ENCODE measurements around the gene CTAGE8. TPM values are rescaled to one million over a fixed set of nuclear protein-coding genes. Genes with fewer than 3 reads are reported as not detected.
"Not testable (repeated sequence)": the region's sequence is repeated elsewhere in the genome, so short reads cannot be mapped to it uniquely, and the experiment has no call there.

The CTAGE8 gene
- total RNA-seq, 1 donor from 2014 or later = 0.99 TPM

DNA sequence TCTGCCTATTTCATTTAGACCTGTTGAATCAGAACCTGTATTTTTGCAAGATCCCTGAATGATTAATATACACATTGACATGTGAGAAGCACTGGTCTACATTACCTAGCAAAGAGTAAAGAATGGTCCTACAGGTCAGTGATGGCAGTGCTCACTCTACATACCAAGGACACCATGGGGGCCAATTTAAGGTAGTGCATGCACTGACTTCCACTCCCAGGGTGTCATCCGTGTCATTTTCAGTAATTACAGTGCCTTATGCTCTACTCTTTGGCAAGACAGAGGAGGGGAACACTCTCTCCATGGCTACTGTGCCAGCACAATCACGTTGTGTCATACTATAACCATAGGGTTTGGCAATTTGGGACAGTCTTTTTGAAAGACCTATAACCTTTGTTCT, 23.7 kb downstream of the CTAGE8 start:
- not testable (repeated sequence) for H3K36me3 Mint-ChIP-seq; H3K4me3 Mint-ChIP-seq; H3K27ac Mint-ChIP-seq; H3K4me1 Mint-ChIP-seq (ENCODE audit: unreplicated experiment); H3K9me3 Mint-ChIP-seq; DNase-seq (ENCODE audit: extremely low spot score, unreplicated experiment); H3K27me3 Mint-ChIP-seq

DNA sequence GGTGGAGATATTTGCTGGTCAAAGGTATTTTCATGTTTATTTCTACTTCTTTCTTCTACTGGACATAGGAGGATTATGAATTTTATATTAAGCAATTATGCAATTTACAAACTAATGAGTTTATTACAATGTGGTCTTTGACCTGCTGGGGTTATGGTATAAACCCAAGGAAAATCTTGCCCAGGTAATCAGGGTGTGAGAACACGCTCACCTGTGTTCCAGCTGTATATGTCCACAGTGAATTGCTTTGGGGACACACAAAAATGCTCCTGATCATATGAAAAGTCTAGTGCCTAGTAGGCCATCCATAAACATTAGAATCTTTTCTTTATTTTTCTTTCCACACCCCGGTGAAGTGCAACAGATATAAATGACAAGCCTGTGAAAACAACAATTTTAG, 29.7 kb downstream of the CTAGE8 start, which contains the start of gene OR2A42:
Gene OR2A42, minus strand, starts transcription at position 241 of the 400 bp plus-strand sequence. CDS start 6,762 bp downstream, outside the sequence.
- not testable (repeated sequence) for H3K36me3 Mint-ChIP-seq; H3K9me3 Mint-ChIP-seq; DNase-seq (ENCODE audit: extremely low spot score, unreplicated experiment); H3K27me3 Mint-ChIP-seq; H3K4me3 Mint-ChIP-seq; H3K4me1 Mint-ChIP-seq (ENCODE audit: unreplicated experiment); H3K27ac Mint-ChIP-seq

DNA sequence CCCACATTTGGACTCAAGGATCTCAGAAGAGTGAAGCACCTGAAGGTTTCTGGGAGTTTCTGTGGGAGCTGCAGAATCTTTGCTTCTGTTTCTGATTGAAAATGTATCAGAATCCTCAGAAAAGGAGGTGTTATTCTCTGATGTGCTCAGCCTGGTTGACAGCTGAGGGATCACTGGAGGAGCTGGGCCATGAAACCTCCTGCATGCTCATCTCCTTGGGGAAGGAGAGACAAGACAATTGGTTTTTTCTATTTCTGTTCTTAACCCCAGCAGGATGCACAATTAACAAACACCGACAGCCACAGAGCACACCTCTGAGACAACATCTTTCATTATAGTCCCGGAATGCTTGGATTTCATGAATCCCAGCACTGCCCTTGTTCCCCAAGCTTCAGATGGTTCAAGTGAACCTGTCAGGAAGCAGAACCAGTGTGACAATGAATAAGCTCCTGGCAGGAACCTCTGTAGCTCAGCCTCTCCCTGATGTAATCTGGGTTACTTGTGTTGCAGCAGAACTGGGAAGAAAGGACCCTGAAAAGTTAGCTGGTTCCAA, 30.5 kb downstream of the CTAGE8 start:
- not testable (repeated sequence) for DNase-seq (ENCODE audit: extremely low spot score, unreplicated experiment); H3K36me3 Mint-ChIP-seq; H3K4me1 Mint-ChIP-seq (ENCODE audit: unreplicated experiment); H3K9me3 Mint-ChIP-seq; H3K4me3 Mint-ChIP-seq; H3K27ac Mint-ChIP-seq; H3K27me3 Mint-ChIP-seq

DNA sequence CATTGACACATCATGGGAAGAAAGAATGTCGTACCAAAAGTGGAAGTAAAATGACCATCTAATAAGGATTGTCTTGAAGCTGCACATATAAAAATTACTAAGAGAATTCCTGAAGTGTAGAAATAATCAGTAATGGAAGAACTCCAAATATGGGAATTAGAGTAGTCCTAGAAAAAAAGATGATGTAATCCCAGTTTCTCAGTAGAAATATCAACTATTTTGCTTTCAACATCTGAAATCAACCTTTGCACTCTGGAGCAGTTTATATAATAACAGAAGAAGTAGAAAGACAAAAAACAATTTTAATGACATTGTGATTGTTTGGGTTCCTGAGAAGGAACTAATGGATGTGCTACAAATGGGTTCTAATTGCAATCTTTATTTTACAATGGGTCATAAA, 36.0 kb downstream of the CTAGE8 start:
- DNase-seq (ENCODE audit: extremely low spot score, unreplicated experiment); H3K27me3 Mint-ChIP-seq; H3K4me1 Mint-ChIP-seq (ENCODE audit: unreplicated experiment); H3K27ac Mint-ChIP-seq; H3K4me3 Mint-ChIP-seq; H3K36me3 Mint-ChIP-seq; H3K9me3 Mint-ChIP-seq: not testable (repeated sequence)

DNA sequence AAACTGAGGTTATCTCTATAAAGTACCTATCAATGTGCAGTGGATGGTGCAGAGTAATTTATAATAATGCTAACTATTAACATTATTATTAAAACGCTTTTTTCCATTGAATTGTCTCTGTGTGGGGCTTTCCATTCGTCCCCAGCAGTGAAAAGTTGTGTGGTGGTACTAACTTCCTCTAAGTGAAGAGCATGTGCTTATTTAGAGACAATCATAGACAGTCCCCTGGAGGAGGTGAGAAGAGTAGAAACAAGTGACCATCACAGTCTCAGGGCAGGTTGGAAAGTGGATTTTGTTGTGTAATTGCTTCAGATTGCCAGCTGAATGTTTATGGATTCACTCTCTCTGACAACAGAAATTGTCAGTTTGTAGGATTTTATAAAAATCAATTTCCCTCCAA, 38.1 kb downstream of the CTAGE8 start:
- H3K4me3 Mint-ChIP-seq; H3K9me3 Mint-ChIP-seq; DNase-seq (ENCODE audit: extremely low spot score, unreplicated experiment); H3K4me1 Mint-ChIP-seq (ENCODE audit: unreplicated experiment); H3K27ac Mint-ChIP-seq; H3K36me3 Mint-ChIP-seq; H3K27me3 Mint-ChIP-seq: not testable (repeated sequence)

DNA sequence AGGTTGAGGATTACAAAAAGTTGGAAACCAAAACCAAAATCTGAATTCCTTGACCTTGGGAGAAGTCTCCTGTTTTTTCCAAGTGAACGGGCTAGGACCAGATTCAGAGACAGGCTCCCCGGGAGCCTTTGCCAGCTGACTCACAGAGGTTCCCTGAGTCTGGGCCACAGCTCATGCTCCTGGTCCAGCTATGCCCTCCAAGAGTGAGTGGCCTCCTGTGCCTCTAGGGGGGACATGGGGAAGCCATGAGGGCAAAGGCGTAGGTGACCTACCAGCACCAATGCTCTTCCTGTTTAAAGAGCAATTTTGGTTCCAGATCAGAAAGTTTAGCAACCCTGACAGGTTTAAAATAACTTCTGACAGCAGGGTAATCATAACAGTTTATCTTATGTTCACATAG, 40.3 kb downstream of the CTAGE8 start:
- H3K9me3 Mint-ChIP-seq; H3K4me3 Mint-ChIP-seq; H3K27me3 Mint-ChIP-seq; DNase-seq (ENCODE audit: extremely low spot score, unreplicated experiment); H3K36me3 Mint-ChIP-seq; H3K4me1 Mint-ChIP-seq (ENCODE audit: unreplicated experiment); H3K27ac Mint-ChIP-seq: not testable (repeated sequence)

DNA sequence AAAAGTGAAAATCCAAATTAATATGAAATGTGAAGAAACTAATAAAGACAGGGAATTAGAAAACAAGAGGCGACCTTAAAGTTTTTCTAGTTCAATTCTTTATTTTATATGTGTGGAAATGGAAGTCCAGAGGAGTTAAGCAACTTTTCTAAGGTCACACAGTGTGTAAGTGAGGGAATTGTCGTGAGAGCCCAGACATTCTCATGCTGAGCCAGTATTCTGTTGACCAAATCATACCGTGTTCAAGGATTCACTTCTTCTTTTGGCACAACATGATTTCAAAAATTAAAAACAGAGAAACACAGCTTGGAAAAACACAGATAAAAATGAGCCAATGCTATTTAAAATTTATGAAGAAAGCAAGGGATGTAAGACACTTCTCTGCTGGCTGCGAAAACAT, 42.2 kb downstream of the CTAGE8 start:
- DNase-seq (ENCODE audit: extremely low spot score, unreplicated experiment); H3K4me3 Mint-ChIP-seq; H3K36me3 Mint-ChIP-seq; H3K9me3 Mint-ChIP-seq; H3K27me3 Mint-ChIP-seq; H3K27ac Mint-ChIP-seq; H3K4me1 Mint-ChIP-seq (ENCODE audit: unreplicated experiment): not testable (repeated sequence)

DNA sequence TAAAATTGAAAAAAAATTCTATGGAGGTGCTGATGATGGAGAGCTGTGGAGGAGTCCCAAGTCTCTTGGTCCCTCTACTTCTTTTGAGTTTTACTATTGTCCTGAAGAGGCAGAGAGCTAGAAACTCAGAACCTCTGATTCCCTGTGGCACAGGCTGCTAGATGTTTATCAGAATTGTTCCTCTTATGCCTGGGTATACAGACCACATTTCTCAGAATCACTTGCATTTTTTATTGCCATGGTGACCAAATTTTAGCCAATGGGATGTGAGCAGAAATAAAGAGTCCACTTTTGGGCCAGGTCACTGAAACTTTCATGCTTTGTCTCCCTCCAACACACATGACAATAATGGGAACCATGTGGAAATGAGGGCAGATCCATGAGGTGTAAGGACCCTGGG, 45.4 kb downstream of the CTAGE8 start:
- DNase-seq (ENCODE audit: extremely low spot score, unreplicated experiment); H3K4me3 Mint-ChIP-seq; H3K27me3 Mint-ChIP-seq; H3K36me3 Mint-ChIP-seq; H3K9me3 Mint-ChIP-seq; H3K27ac Mint-ChIP-seq; H3K4me1 Mint-ChIP-seq (ENCODE audit: unreplicated experiment): not testable (repeated sequence)

DNA sequence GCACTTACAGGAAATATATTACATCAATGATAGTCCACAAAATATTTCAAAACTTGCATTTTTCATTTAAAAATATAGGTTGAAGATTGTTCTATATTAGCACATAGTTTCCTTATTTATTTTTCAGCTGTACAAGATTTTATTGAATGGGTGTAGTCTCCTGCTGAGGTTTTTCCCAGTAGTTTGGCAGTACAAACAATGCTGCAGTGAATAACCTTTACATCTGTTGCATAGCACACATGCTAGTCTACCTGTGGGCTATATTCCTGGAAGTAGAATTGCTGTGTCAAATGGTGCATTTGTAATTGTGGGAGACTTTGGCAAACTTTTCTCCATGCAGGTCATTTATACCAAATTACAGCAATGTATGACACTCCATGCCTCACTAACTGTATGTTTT, 48.6 kb downstream of the CTAGE8 start:
- not testable (repeated sequence) for DNase-seq (ENCODE audit: extremely low spot score, unreplicated experiment); H3K27ac Mint-ChIP-seq; H3K36me3 Mint-ChIP-seq; H3K9me3 Mint-ChIP-seq; H3K4me3 Mint-ChIP-seq; H3K4me1 Mint-ChIP-seq (ENCODE audit: unreplicated experiment); H3K27me3 Mint-ChIP-seq

DNA sequence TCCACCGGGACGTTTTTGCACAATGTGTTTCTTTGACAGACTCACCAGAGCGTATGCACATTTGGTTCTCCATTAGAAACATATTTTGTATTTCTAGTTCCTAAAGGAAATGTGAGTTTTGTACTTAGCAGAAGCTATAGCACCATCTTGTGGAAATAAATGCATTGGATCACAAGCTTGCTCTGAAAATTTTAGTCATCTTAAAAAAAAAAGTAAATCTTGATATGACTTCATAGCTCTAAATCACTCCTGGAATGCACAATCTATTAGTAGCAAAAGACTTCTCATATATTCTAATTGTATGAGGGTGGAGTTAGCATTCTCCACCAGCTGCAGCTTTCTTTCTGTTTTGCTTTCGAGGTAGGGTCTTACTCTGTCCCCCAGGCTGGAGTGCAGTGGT, 49.9 kb downstream of the CTAGE8 start:
- not testable (repeated sequence) for H3K9me3 Mint-ChIP-seq; H3K27me3 Mint-ChIP-seq; DNase-seq (ENCODE audit: extremely low spot score, unreplicated experiment); H3K4me3 Mint-ChIP-seq; H3K4me1 Mint-ChIP-seq (ENCODE audit: unreplicated experiment); H3K36me3 Mint-ChIP-seq; H3K27ac Mint-ChIP-seq

DNA sequence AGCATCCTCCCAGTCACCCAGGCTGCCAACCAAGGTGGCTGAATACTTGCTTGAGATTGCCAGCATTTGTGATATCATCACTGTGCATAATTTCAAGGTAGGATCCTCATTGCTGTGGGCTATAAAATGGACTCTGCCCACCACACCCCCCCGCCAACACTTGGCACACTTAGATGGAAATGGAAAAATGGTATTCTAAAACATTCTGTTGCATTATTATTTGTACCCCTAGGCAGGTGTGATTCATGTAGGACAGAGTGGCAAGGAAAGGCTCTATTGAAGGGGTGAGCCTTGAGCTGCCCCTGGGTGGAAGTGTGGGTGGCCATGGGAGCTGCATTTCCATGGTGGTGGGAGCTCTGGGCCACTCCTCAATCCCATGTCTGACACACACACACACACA, 50.5 kb downstream of the CTAGE8 start:
- DNase-seq (ENCODE audit: extremely low spot score, unreplicated experiment); H3K27me3 Mint-ChIP-seq; H3K4me1 Mint-ChIP-seq (ENCODE audit: unreplicated experiment); H3K4me3 Mint-ChIP-seq; H3K36me3 Mint-ChIP-seq; H3K9me3 Mint-ChIP-seq; H3K27ac Mint-ChIP-seq: not testable (repeated sequence)

DNA sequence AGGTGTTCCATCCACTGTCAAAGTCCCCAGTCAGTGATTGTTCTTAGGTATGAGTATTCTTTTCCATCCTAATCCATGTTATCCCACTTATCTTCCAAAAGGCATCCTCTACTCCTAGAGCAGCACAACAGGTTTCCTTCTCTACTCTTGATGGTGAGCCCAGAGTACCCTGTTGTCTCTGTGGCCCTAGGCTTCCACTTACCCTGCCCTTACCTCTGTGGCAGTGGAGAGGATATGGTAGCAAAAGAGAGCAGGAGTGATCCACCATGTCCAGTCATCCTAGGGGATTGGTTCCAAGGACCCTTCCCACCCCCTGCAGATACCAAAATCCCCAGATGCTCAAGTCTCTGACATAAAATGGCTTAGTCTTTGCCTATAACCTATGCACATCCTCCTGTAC, 51.9 kb downstream of the CTAGE8 start:
- not testable (repeated sequence) for H3K4me1 Mint-ChIP-seq (ENCODE audit: unreplicated experiment); DNase-seq (ENCODE audit: extremely low spot score, unreplicated experiment); H3K27me3 Mint-ChIP-seq; H3K36me3 Mint-ChIP-seq; H3K9me3 Mint-ChIP-seq; H3K27ac Mint-ChIP-seq; H3K4me3 Mint-ChIP-seq

Other genes with a start within 250 kb of the CTAGE8 start
- not detected in 2 replicates for gene OR2A5, start 220.3 kb downstream of the CTAGE8 start, total RNA-seq (ENCODE audit: low replicate concordance)
- gene OR2A25, start 199.5 kb downstream of the CTAGE8 start, total RNA-seq (ENCODE audit: low replicate concordance) = not detected in 2 replicates
- not detected in 2 replicates for gene OR2A12, start 183.0 kb downstream of the CTAGE8 start, total RNA-seq (ENCODE audit: low replicate concordance)
- not detected in 2 replicates for gene OR2A2, start 159.7 kb downstream of the CTAGE8 start, total RNA-seq (ENCODE audit: low replicate concordance)
- gene OR2A14, start 146.1 kb downstream of the CTAGE8 start, total RNA-seq (ENCODE audit: low replicate concordance) = not detected in 2 replicates
- gene CTAGE4, start 85.8 kb downstream of the CTAGE8 start, total RNA-seq (ENCODE audit: low replicate concordance) = 2.5 and 4.7 TPM in 2 replicates
- gene ARHGEF35, start 73.5 kb downstream of the CTAGE8 start, total RNA-seq (ENCODE audit: low replicate concordance) = 8.6 and 24.2 TPM in 2 replicates
- 0.10 TPM in 1 of 2 replicates, not detected in the other for gene OR2A42, start 29.7 kb downstream of the CTAGE8 start, total RNA-seq (ENCODE audit: low replicate concordance)
- gene OR2A7, start 4.5 kb downstream of the CTAGE8 start, total RNA-seq (ENCODE audit: low replicate concordance) = 4.2 and 13.7 TPM in 2 replicates
- gene OR2A1, start 43.1 kb upstream of the CTAGE8 start, total RNA-seq (ENCODE audit: low replicate concordance) = 0.38 TPM in 1 of 2 replicates, not detected in the other
- gene ARHGEF5, start 86.1 kb upstream of the CTAGE8 start, total RNA-seq (ENCODE audit: low replicate concordance) = 17.2 and 51.2 TPM in 2 replicates
- not detected in 2 replicates for gene NOBOX, start 134.4 kb upstream of the CTAGE8 start, total RNA-seq (ENCODE audit: low replicate concordance)

Measured in type B pancreatic cell (in vitro differentiated cells).